H9 (cell line): ENCODE data around the gene LIF. TPM values are rescaled to one million over a fixed set of nuclear protein-coding genes. Genes with fewer than 3 reads are reported as not detected.
A peak's percentile ranks its signal among the peaks of the same experiment; 100 is the strongest.

Source experiments
- DNase-seq: peaks from one replicate; pipeline ENCODE4 v3.0.0-alpha.2; 2017
- H2AFZ ChIP-seq: one replicate; pipeline ENCODE4 v1.6.1; 2013; ENCODE audit warnings: mild to moderate bottlenecking, low read length, control low read depth, moderate library complexity
- H2AK5ac ChIP-seq: 2 replicates; pipeline ENCODE4 v1.6.1; 2013; ENCODE audit warnings: low read length, control low read depth, mixed read lengths; ENCODE audit not compliant: insufficient read length
- H2BK120ac ChIP-seq: one replicate; pipeline ENCODE4 v1.6.1; 2013; ENCODE audit warnings: low read depth, mild to moderate bottlenecking, low read length, control low read depth, inconsistent platforms; ENCODE audit not compliant: poor library complexity, severe bottlenecking
- H2BK12ac ChIP-seq: 2 replicates; pipeline ENCODE4 v1.6.1; 2013; ENCODE audit warnings: low read length, control low read depth, mixed read lengths, low read depth; ENCODE audit not compliant: insufficient read length
- H2BK15ac ChIP-seq: 2 replicates; pipeline ENCODE4 v1.6.1; 2013; ENCODE audit warnings: low read depth, low read length, control low read depth
- H2BK20ac ChIP-seq: one replicate; pipeline ENCODE4 v1.6.1; 2013; ENCODE audit warnings: low read depth, mild to moderate bottlenecking, low read length, control low read depth, inconsistent platforms; ENCODE audit not compliant: poor library complexity, severe bottlenecking
- H2BK5ac ChIP-seq: 2 replicates; pipeline ENCODE4 v1.6.1; 2013; ENCODE audit warnings: low read length, control low read depth, mixed read lengths; ENCODE audit not compliant: insufficient read length
- H3K14ac ChIP-seq: 2 replicates; pipeline ENCODE4 v1.6.1; 2013; ENCODE audit warnings: low read length, control low read depth; ENCODE audit not compliant: insufficient read depth
- H3K18ac ChIP-seq: 2 replicates; pipeline ENCODE4 v1.6.1; 2013; ENCODE audit warnings: low read depth, mild to moderate bottlenecking, mixed read lengths, low read length, control low read depth; ENCODE audit not compliant: insufficient read length
- H3K23ac ChIP-seq: 2 replicates; pipeline ENCODE4 v1.6.1; 2013; ENCODE audit warnings: low read length, control low read depth, mixed read lengths, low read depth; ENCODE audit not compliant: insufficient read length
- H3K23me2 ChIP-seq: 2 replicates; pipeline ENCODE4 v1.6.1; 2013; ENCODE audit warnings: low read depth, mild to moderate bottlenecking, mixed read lengths, low read length, control low read depth; ENCODE audit not compliant: insufficient read length, poor library complexity, severe bottlenecking
- H3K27ac ChIP-seq: 2 replicates; pipeline ENCODE4 v1.5.1; 2013; ENCODE audit warnings: low read length, control low read depth, mixed read lengths, low read depth; ENCODE audit not compliant: insufficient read length
- H3K27me3 ChIP-seq: 2 replicates; pipeline ENCODE4 v1.6.1; 2013; ENCODE audit warnings: low read length, control low read depth, inconsistent platforms; ENCODE audit not compliant: insufficient read depth
- H3K4ac ChIP-seq: 2 replicates; pipeline ENCODE4 v1.6.1; 2013; ENCODE audit warnings: low read depth, mild to moderate bottlenecking, control low read depth, inconsistent platforms, low read length, moderate library complexity
- H3K4me1 ChIP-seq: 2 replicates; pipeline ENCODE4 v1.6.1; 2013; ENCODE audit warnings: low read length, control low read depth, inconsistent platforms; ENCODE audit not compliant: insufficient read depth
- H3K4me2 ChIP-seq: 2 replicates; pipeline ENCODE4 v1.6.1; 2013; ENCODE audit warnings: low read length, control low read depth, mixed read lengths; ENCODE audit not compliant: insufficient read length, insufficient read depth
- H3K56ac ChIP-seq: 2 replicates; pipeline ENCODE4 v1.6.1; 2013; ENCODE audit warnings: low read depth, mild to moderate bottlenecking, mixed read lengths, low read length, control low read depth; ENCODE audit not compliant: insufficient read length
- H3K79me1 ChIP-seq: 2 replicates; pipeline ENCODE4 v1.6.1; 2013; ENCODE audit warnings: low read depth, mild to moderate bottlenecking, moderate library complexity, low read length, control low read depth, inconsistent platforms; ENCODE audit not compliant: insufficient read depth, poor library complexity, severe bottlenecking
- H3K79me2 ChIP-seq: 2 replicates; pipeline ENCODE4 v1.6.1; 2013; ENCODE audit warnings: low read length, control low read depth, inconsistent platforms; ENCODE audit not compliant: insufficient read depth
- H3K9ac ChIP-seq: 2 replicates; pipeline ENCODE4 v1.6.1; 2013; ENCODE audit warnings: low read length, control low read depth, mixed read lengths; ENCODE audit not compliant: insufficient read length; ENCODE audit errors: extremely low read depth
- H3K9me3 ChIP-seq: one replicate; pipeline ENCODE4 v1.6.1; 2013; ENCODE audit warnings: low read depth, low read length, inconsistent platforms; ENCODE audit not compliant: control insufficient read depth
- H3T11ph ChIP-seq: one replicate; pipeline ENCODE4 v1.6.1; 2013; ENCODE audit warnings: mild to moderate bottlenecking, low read length, control low read depth, inconsistent platforms
- H4K20me1 ChIP-seq: one replicate; pipeline ENCODE4 v1.6.1; 2013; ENCODE audit not compliant: control insufficient read depth, insufficient read length, insufficient read depth
- H4K5ac ChIP-seq: 2 replicates; pipeline ENCODE4 v1.6.1; 2013; ENCODE audit warnings: low read depth, mild to moderate bottlenecking, mixed read lengths, low read length, control low read depth; ENCODE audit not compliant: insufficient read length
- H4K8ac ChIP-seq: replicated peaks from 2 replicates; pipeline ENCODE4 v1.6.1; 2013; ENCODE audit warnings: low read length, control low read depth, mixed read lengths, low read depth; ENCODE audit not compliant: insufficient read length
- H4K91ac ChIP-seq: 2 replicates; pipeline ENCODE4 v1.6.1; 2013; ENCODE audit warnings: low read depth, mild to moderate bottlenecking, moderate library complexity, mixed read lengths, low read length, control low read depth; ENCODE audit not compliant: insufficient read length
- H3K27ac Mint-ChIP-seq, 3 experiments: 2 replicates in 2 of 3; 3 replicates in 1 of 3; pipeline ENCODE4 v1.8.0; 2020 to 2021; ENCODE audit warnings: mixed read lengths in 3 of 3, mild to moderate bottlenecking in 1 of 3, moderate library complexity in 1 of 3
- H3K27me3 Mint-ChIP-seq: 2 replicates; pipeline ENCODE4 v1.8.0; 2021; ENCODE audit warnings: low read depth, mild to moderate bottlenecking, moderate library complexity, mixed read lengths
- H3K36me3 Mint-ChIP-seq, 3 experiments: 2 replicates in 2 of 3; 3 replicates in 1 of 3; pipeline ENCODE4 v1.8.0; 2020 to 2021; ENCODE audit warnings: low read depth in 3 of 3, mixed read lengths in 3 of 3; ENCODE audit not compliant: insufficient read depth in 1 of 3
- H3K4me1 Mint-ChIP-seq, 2 experiments: 2 replicates each; pipeline ENCODE4 v1.8.0; 2020; ENCODE audit warnings: mixed read lengths in 2 of 2
- H3K4me3 Mint-ChIP-seq, 2 experiments: 2 replicates in 1 of 2; 3 replicates in 1 of 2; pipeline ENCODE4 v1.8.0; 2020 to 2021; ENCODE audit warnings: mild to moderate bottlenecking in 2 of 2, mixed read lengths in 2 of 2, moderate library complexity in 1 of 2
- H3K9me3 Mint-ChIP-seq, 2 experiments: 2 replicates in 1 of 2; 3 replicates in 1 of 2; pipeline ENCODE4 v1.8.0; 2020; ENCODE audit warnings: mild to moderate bottlenecking in 2 of 2, mixed read lengths in 2 of 2, moderate library complexity in 1 of 2
- CTCF ChIP-seq: fragments of 200-600 bp; sonication (generic); conservative IDR thresholded peaks from 3 replicates; pipeline ENCODE4 v1.8.0; 2021; ENCODE audit warnings: antibody characterized with exemption, mild to moderate bottlenecking
- WGBS: extraction: QIAGEN DNeasy Blood & Tissue Kit; methylation state at CpG from one replicate; pipeline ENCODE4 v1.1.7; 2013; ENCODE audit warnings: missing lambda C conversion rate, low lambda C conversion rate, mixed read lengths; ENCODE audit not compliant: insufficient read length; ENCODE audit errors: extremely low coverage; 5-methylcytosine and 5-hydroxymethylcytosine counted together
- total RNA-seq: library from RNA; stranded (reverse); gene quantifications from 2 replicates; pipeline ENCODE4 v1.2.1, GENCODE V29; 2021

The LIF gene
- total RNA-seq, 1 experiment from 2014 or later = 6.1 TPM

GRCh38 chr22:30252411-30253204 lies 6.0 kb upstream of the LIF start:
- peak overlapping the region in 1 of 3 experiments; percentile 2; a peak in 2 of 7 replicates for H3K27ac Mint-ChIP-seq
- H3K27me3 Mint-ChIP-seq = peaks cover 11% of the 10 kb centered on the region
- H3K9ac ChIP-seq = no peak overlapping the region

More at GRCh38 chr22:30252411-30253204, 6.0 kb upstream of the LIF start:
- Histone ChIP-seq H3K23ac (no peak overlapping the region), H2BK15ac (no peak overlapping the region), H4K20me1 (no peaks in the 10 kb centered on the region), H3K4ac (no peak overlapping the region), H3K79me2 (no peaks in the 10 kb centered on the region), H4K91ac (no peak overlapping the region), H3K14ac (no peak overlapping the region), H3K79me1 (no peaks in the 10 kb centered on the region), H3K4me1 (peaks cover 3% of the 10 kb centered on the region; the same call in 1 of the 2 replicates), H3K18ac (no peak overlapping the region), H3K56ac (no peak overlapping the region), H3K27me3 (no peaks in the 10 kb centered on the region), H2AK5ac (no peak overlapping the region), H2BK5ac (no peak overlapping the region), H3K23me2 (no peaks in the 10 kb centered on the region), H4K5ac (no peak overlapping the region), H3K4me2 (no peak overlapping the region), H2BK12ac (no peak overlapping the region), H3K9me3 (no peaks in the 10 kb centered on the region), H4K8ac (no peak overlapping the region), H3T11ph (no peak overlapping the region), H2BK120ac (no peak overlapping the region), H2AFZ (no peak overlapping the region), H2BK20ac (no peak overlapping the region), H3K27ac (no peak overlapping the region)
- DNase-seq = no peak
- no peak overlapping the region; a peak in 1 of 5 replicates for H3K4me3 Mint-ChIP-seq
- no peaks in the 10 kb centered on the region for H3K36me3 Mint-ChIP-seq
- no peak for TF ChIP-seq CTCF
- no peaks in the 10 kb centered on the region; a peak in 1 of 5 replicates for H3K9me3 Mint-ChIP-seq
- peaks cover 20 to 33% of the 10 kb centered on the region in 2 experiments for H3K4me1 Mint-ChIP-seq
- no CpG with 5 or more reads among the region's 22 CpGs for WGBS
